ENCODE data around the gene CEP72. TPM values are rescaled to one million over a fixed set of nuclear protein-coding genes. Genes with fewer than 3 reads are reported as not detected.
A peak's percentile ranks its signal among the peaks of the same experiment; 100 is the strongest.

The CEP72 gene
- total and polyA plus RNA-seq, 2 of the 13 experiments (the other 11 are each of a cell fraction or from before 2014, with no cell fraction given): 3.4 to 9.4 TPM

GRCh38 chr5:670396-671270 lies 58.5 kb downstream of the CEP72 start:
- in situ Hi-C loops (cut with HindIII; ENCODE audit: extremely low pct_ligation_motif_present, low pct_unique_long_range_greater_than_20kb) (loop anchor here (10.0 kb wide), 1 partner anchor 224 kb away; the partner anchor contains the start of genes BRD9 and TRIP13), intact Hi-C loops (cut with micrococcal nuclease; ENCODE audit: unreplicated experiment) (loop anchor here (10.0 kb wide), 1 partner anchor 224 kb away; the partner anchor contains the start of genes BRD9 and TRIP13)
- Histone ChIP-seq H3K9ac (ENCODE audit: insufficient read depth, low read depth, low read length) (peak overlapping the region; percentile 64; the same call in 1 of the 2 replicates), H2AFZ (ENCODE audit: low read length) (no peak overlapping the region), H3K79me2 (ENCODE audit: insufficient read depth, low read length) (no peaks in the 10 kb centered on the region), H3K4me2 (ENCODE audit: low read depth, low read length) (peak overlapping the region; percentile 93), H3K27ac (ENCODE audit: extremely low read length, insufficient read depth, low read length) (peak overlapping the region; percentile 43), H4K20me1 (ENCODE audit: insufficient read depth, low read length) (no peaks in the 10 kb centered on the region; the same call in 1 of the 2 replicates), H3K4me1 (ENCODE audit: insufficient read depth, low read length) (peaks cover 45% of the 10 kb centered on the region), H3K27me3 (ENCODE audit: control insufficient read depth in 1 of 2, insufficient read depth in 2 of 2, low read length in 2 of 2) (peaks cover 3 to 12% of the 10 kb centered on the region in 2 experiments; a peak in 3 of 5 replicates), H3K9me3 (ENCODE audit: low read length) (no peaks in the 10 kb centered on the region), H3K36me3 (replicated peaks in 1 of 2; ENCODE audit: control insufficient read depth in 1 of 2, insufficient read depth in 2 of 2, low read length in 2 of 2) (peaks cover 0 to 10% of the 10 kb centered on the region in 2 experiments; a peak in 1 of 5 replicates), H3K4me3 (replicated peaks in 1 of 3; ENCODE audit: insufficient read depth in 1 of 3, low read depth in 2 of 3, low read length in 3 of 3) (peak overlapping the region in 1 of 3 experiments; percentile 64; a peak in 1 of 6 replicates)
- DNase-seq (ENCODE audit: low spot score) (no peak), ATAC-seq (no peak), FAIRE-seq (no peak)
- no TSS peak for BruUV-seq (replicated peaks)
- 75% methylated on average over 7 of the region's 33 CpGs for WGBS (ENCODE audit: low lambda C conversion rate)
- ChIA-PET POLR2A (no interaction called here), CTCF (ENCODE audit: low intra/inter-chr PET ratio, low total read pairs) (no interaction called here)
- peak; percentile 11 for TF ChIP-seq RBM39 (IDR thresholded peaks at IDR 0.05; ENCODE audit: low read depth, low read length, poor library complexity, severe bottlenecking)
- TF ChIP-seq RXRB (CRISPR knock-in tag; IDR thresholded peaks at IDR 0.05; ENCODE audit: borderline replicate concordance): no peak
- TF ChIP-seq GPBP1L1 (CRISPR knock-in tag; IDR thresholded peaks at IDR 0.05): no peak
- TF ChIP-seq KMT2A (CRISPR knock-in tag; IDR thresholded peaks at IDR 0.05): 0 out of 2 replicates have a peak, but pooled peaks have one; percentile 20
- TF ChIP-seq SNAI1 (CRISPR knock-in tag; IDR thresholded peaks at IDR 0.05; ENCODE audit: borderline replicate concordance): 0 out of 2 replicates have a peak, but pooled peaks have one; percentile 17
- TF ChIP-seq PHF8 (CRISPR knock-in tag; IDR thresholded peaks at IDR 0.05): no peak
- peak; percentile 36 for TF ChIP-seq AGO2 (optimal IDR thresholded peaks at IDR 0.05; ENCODE audit: low read depth, low read length)
- peak; percentile 89 for TF ChIP-seq RBM22 (optimal IDR thresholded peaks at IDR 0.05; ENCODE audit: low read length)
- TF ChIP-seq TRAFD1 (CRISPR knock-in tag; IDR thresholded peaks at IDR 0.05; ENCODE audit: borderline replicate concordance): no peak
- TF ChIP-seq PTBP1 (IDR thresholded peaks at IDR 0.05; ENCODE audit: low read depth, low read length, poor library complexity, severe bottlenecking): peak; percentile 11
- no peak for TF ChIP-seq DDIT3 (CRISPR knock-in tag; IDR thresholded peaks at IDR 0.05)
- no peak for TF ChIP-seq CSRNP2 (CRISPR knock-in tag; conservative IDR thresholded peaks at IDR 0.05; ENCODE audit: low read depth)

Data from HepG2 (cell line).